ENCODE results near the gene FHIP1A. TPM values are rescaled to one million over a fixed set of nuclear protein-coding genes. Genes with fewer than 3 reads are reported as not detected.

Gene FHIP1A
- total RNA-seq, 1 experiment from 2014 or later, result 0.39 TPM

DNA sequence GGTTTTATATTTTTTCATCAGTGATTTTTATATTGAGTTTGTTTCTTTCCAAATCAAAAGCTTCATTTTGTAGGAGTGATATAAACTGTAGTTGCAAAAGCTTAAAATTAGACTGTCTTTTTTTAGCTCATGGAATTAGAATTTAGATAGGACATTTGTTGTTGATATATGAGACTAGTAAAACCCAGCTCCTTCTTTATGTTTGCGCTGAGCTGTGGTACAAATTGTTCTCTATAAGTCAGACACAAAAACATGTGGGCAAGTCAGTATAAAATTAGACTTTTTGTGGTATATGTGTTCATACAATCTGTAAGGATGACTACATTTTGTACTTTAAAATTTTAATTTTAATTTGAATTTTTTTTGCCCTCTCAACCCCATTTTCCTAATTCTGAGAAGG is 18.3 kb downstream of the FHIP1A start:
- Histone ChIP-seq H3K9me3 (ENCODE audit: control insufficient read depth, insufficient read depth, low read depth, low read length) (no peaks in the 10 kb centered on the region), H3K27me3 (ENCODE audit: control insufficient read depth, insufficient read depth, low read length) (no peaks in the 10 kb centered on the region; the same call in none of the 2 replicates), H3K36me3 (ENCODE audit: control insufficient read depth, insufficient read depth, low read length) (no peaks in the 10 kb centered on the region), H3K4me3 (ENCODE audit: low read depth in 2 of 2, low read length in 2 of 2) (no peak overlapping the region), H3K27ac (ENCODE audit: low read length) (no peak overlapping the region), H3K4me1 (ENCODE audit: control insufficient read depth, insufficient read depth, low read length) (no peaks in the 10 kb centered on the region)
- intact Hi-C loops (cut with micrococcal nuclease; ENCODE audit: unreplicated experiment) (no loop called here), in situ Hi-C loops (cut with HindIII; ENCODE audit: low pct_unique_long_range_greater_than_20kb, low sequenced_read_pairs) (no loop called here)
- ATAC-seq, result no peak
- POLR2A ChIA-PET, result no interaction called here
- TF ChIP-seq TCF7L2 (IDR thresholded peaks at IDR 0.05; ENCODE audit: low read depth, low read length), result no peak
- TF ChIP-seq REST (IDR thresholded peaks at IDR 0.05; ENCODE audit: insufficient read depth in 1 of 2, low read depth in 2 of 2, low read length in 1 of 2), result no peak
- no peak for TF ChIP-seq SIN3A (IDR thresholded peaks at IDR 0.05; ENCODE audit: borderline replicate concordance, insufficient read depth, low read depth, low read length)
- TF ChIP-seq, protein P1, sequence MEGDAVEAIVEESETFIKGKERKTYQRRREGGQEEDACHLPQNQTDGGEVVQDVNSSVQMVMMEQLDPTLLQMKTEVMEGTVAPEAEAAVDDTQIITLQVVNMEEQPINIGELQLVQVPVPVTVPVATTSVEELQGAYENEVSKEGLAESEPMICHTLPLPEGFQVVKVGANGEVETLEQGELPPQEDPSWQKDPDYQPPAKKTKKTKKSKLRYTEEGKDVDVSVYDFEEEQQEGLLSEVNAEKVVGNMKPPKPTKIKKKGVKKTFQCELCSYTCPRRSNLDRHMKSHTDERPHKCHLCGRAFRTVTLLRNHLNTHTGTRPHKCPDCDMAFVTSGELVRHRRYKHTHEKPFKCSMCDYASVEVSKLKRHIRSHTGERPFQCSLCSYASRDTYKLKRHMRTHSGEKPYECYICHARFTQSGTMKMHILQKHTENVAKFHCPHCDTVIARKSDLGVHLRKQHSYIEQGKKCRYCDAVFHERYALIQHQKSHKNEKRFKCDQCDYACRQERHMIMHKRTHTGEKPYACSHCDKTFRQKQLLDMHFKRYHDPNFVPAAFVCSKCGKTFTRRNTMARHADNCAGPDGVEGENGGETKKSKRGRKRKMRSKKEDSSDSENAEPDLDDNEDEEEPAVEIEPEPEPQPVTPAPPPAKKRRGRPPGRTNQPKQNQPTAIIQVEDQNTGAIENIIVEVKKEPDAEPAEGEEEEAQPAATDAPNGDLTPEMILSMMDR (IDR thresholded peaks at IDR 0.05), result no peak
- no peak for TF ChIP-seq POLR2AphosphoS5 (IDR thresholded peaks at IDR 0.05; ENCODE audit: low read depth, low read length)
- CTCF ChIA-PET, result no interaction called here
- no TSS peak for BruUV-seq (replicated peaks)
- DNase-seq (ENCODE audit: low read depth, low spot score), result no peak

DNA sequence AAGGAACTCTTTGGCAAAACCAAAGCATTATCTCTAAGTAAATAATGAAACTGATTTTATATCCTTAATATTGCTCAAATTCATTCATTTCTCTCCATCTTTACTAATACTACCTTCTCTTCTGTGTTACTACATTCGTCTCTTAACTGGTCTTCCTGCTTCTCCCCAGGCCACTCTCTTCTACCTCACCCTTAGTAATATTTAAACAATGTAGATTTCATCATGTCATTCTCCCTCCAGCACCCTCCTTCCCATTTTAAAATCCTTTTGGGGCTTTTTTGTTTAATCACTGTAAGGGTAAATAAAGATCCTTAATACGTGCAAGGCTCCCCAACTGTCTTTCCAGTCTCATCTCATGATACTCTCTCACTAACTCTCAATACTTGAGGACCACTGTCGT is 19.4 kb downstream of the FHIP1A start:
- no peaks in the 10 kb centered on the region; the same call in none of the 2 replicates for H3K27me3 ChIP-seq (ENCODE audit: control insufficient read depth, insufficient read depth, low read length)
- H3K27ac ChIP-seq (ENCODE audit: low read length), result no peak overlapping the region
- no peaks in the 10 kb centered on the region for H3K4me1 ChIP-seq (ENCODE audit: control insufficient read depth, insufficient read depth, low read length)
- in situ Hi-C loops (cut with HindIII; ENCODE audit: low pct_unique_long_range_greater_than_20kb, low sequenced_read_pairs), result no loop called here
- H3K36me3 ChIP-seq (ENCODE audit: control insufficient read depth, insufficient read depth, low read length), result no peaks in the 10 kb centered on the region
- TF ChIP-seq, protein P1 (IDR thresholded peaks at IDR 0.05), result no peak
- TF ChIP-seq TCF7L2 (IDR thresholded peaks at IDR 0.05; ENCODE audit: low read depth, low read length) (no peak), POLR2AphosphoS5 (IDR thresholded peaks at IDR 0.05; ENCODE audit: low read depth, low read length) (no peak), REST (IDR thresholded peaks at IDR 0.05; ENCODE audit: insufficient read depth in 1 of 2, low read depth in 2 of 2, low read length in 1 of 2) (no peak), SIN3A (IDR thresholded peaks at IDR 0.05; ENCODE audit: borderline replicate concordance, insufficient read depth, low read depth, low read length) (no peak)
- DNase-seq (ENCODE audit: low read depth, low spot score) (no peak), ATAC-seq (no peak)
- ChIA-PET POLR2A (no interaction called here), CTCF (no interaction called here)
- no TSS peak for BruUV-seq (replicated peaks)
- no peak overlapping the region for H3K4me3 ChIP-seq (ENCODE audit: low read depth in 2 of 2, low read length in 2 of 2)
- no peaks in the 10 kb centered on the region for H3K9me3 ChIP-seq (ENCODE audit: control insufficient read depth, insufficient read depth, low read depth, low read length)
- intact Hi-C loops (cut with micrococcal nuclease; ENCODE audit: unreplicated experiment), result no loop called here

All from Panc1 (cell line).